Choroid plexus epithelial cell (primary cell): ENCODE data around the gene SYNGAP1.
"Not testable (repeated sequence)": the region's sequence is repeated elsewhere in the genome, so short reads cannot be mapped to it uniquely, and the experiment has no call there.

Experiments used
- DNase-seq: peaks from one replicate; pipeline ENCODE4 v3.0.0-alpha.2; 2010; ENCODE audit warnings: low read depth
- H3K4me3 ChIP-seq: 2 replicates; pipeline ENCODE4 v1.5.1; 2011; ENCODE audit warnings: low read depth, mild to moderate bottlenecking, control low read depth, low read length, moderate library complexity
- CTCF ChIP-seq: conservative IDR thresholded peaks from 2 replicates; pipeline ENCODE4 v1.5.1; 2011; ENCODE audit warnings: low read depth, mild to moderate bottlenecking, control low read depth, inconsistent platforms, low read length, moderate library complexity

The SYNGAP1 gene

GRCh38 chr6:33419580-33420490 is at the start of gene SYNGAP1:
SYNGAP1 (plus strand) TSS chr6:33420065; CDS start chr6:33420265, 200 bp downstream.
- H3K4me3 ChIP-seq, result peak within 1 kb of the TSS; percentile 58
- peak; percentile 66 for DNase-seq
- no peak for TF ChIP-seq CTCF

GRCh38 chr6:33371901-33372300 is 48.0 kb upstream of the SYNGAP1 start:
- DNase-seq, H3K4me3 ChIP-seq: not testable (repeated sequence)

- no peak overlapping the region for H3K4me3 ChIP-seq
- DNase-seq, result no peak
- no peak for TF ChIP-seq CTCF
These were observed 47.2 kb upstream of the SYNGAP1 start for GRCh38 chr6:33372526-33373123.

- H3K4me3 ChIP-seq, result no peak overlapping the region
- DNase-seq, result no peak
- TF ChIP-seq CTCF, result no peak
These were observed 45.6 kb upstream of the SYNGAP1 start for GRCh38 chr6:33373960-33374910.

- no peak overlapping the region for H3K4me3 ChIP-seq
- no peak for TF ChIP-seq CTCF
- peak; percentile 97 for DNase-seq
These were observed 44.7 kb upstream of the SYNGAP1 start for GRCh38 chr6:33375143-33375671.

GRCh38 chr6:33377171-33377570 is 42.7 kb upstream of the SYNGAP1 start:
- DNase-seq, result no peak
- H3K4me3 ChIP-seq, result no peak overlapping the region
- no peak for TF ChIP-seq CTCF

GRCh38 chr6:33379184-33379583 is 40.7 kb upstream of the SYNGAP1 start:
- H3K4me3 ChIP-seq, DNase-seq: not testable (repeated sequence)
